OCI-LY3 (cell line): Measurements from ENCODE around the gene RPL35.

ENCODE experiments used
- H2AFZ ChIP-seq: fragments of 200-600, 300-600 bp; shearing (Covaris generic); 2 replicates; pipeline ENCODE4 v1.6.0; 2014; ENCODE audit warnings: antibody characterized with exemption, low read depth, low read length
- H3K27ac ChIP-seq: fragments of 200-600, 300-600 bp; sonication (generic); 2 replicates; pipeline ENCODE4 v1.5.1; 2014; ENCODE audit warnings: mild to moderate bottlenecking, low read length, moderate library complexity, mixed read lengths
- H3K27me3 ChIP-seq: fragments of 200-600, 300-600 bp; sonication (generic); 2 replicates; pipeline ENCODE4 v1.6.1; 2014; ENCODE audit warnings: low read depth, low read length, mixed read lengths
- H3K36me3 ChIP-seq: fragments of 200-600, 300-600 bp; sonication (generic); replicated peaks from 2 replicates; pipeline ENCODE3; 2014; ENCODE audit warnings: low read depth, low read length, mixed read lengths
- H3K4me1 ChIP-seq: fragments of 300-600, 200-600 bp; sonication (generic); 2 replicates; pipeline ENCODE4 v1.6.1; 2014; ENCODE audit warnings: low read length, mixed read lengths
- H3K4me2 ChIP-seq: fragments of 200-600, 300-600 bp; sonication (generic); 2 replicates; pipeline ENCODE4 v1.6.1; 2014; ENCODE audit warnings: low read length, mixed read lengths
- H3K4me3 ChIP-seq: fragments of 300-600, 200-600 bp; sonication (generic); 2 replicates; pipeline ENCODE4 v1.5.1; 2014; ENCODE audit warnings: antibody characterized with exemption, mild to moderate bottlenecking, low read length, moderate library complexity
- H3K79me2 ChIP-seq: fragments of 300-600, 200-600 bp; shearing (Covaris generic); 2 replicates; pipeline ENCODE4 v1.6.1; 2014; ENCODE audit warnings: mild to moderate bottlenecking, low read length, mixed read lengths
- H3K9ac ChIP-seq: fragments of 300-600, 200-600 bp; shearing (Covaris generic); 2 replicates; pipeline ENCODE4 v1.6.0; 2014; ENCODE audit warnings: mild to moderate bottlenecking, low read length, moderate library complexity
- H3K9me3 ChIP-seq: fragments of 200-600, 300-600 bp; shearing (Covaris generic); 2 replicates; pipeline ENCODE4 v1.6.1; 2014; ENCODE audit warnings: low read length, mixed read lengths; ENCODE audit not compliant: insufficient read depth
- H4K20me1 ChIP-seq: fragments of 200-600, 300-600 bp; sonication (generic); 2 replicates; pipeline ENCODE4 v1.6.1; 2016; ENCODE audit warnings: low read length, mixed read lengths; ENCODE audit not compliant: insufficient read depth
- CTCF ChIP-seq: fragments of 200-600, 300-600 bp; sonication (generic); IDR thresholded peaks from 2 replicates; pipeline ENCODE4 v1.5.1; 2014; ENCODE audit warnings: antibody characterized with exemption, low read length, low read depth
- EZH2phosphoT487 ChIP-seq: fragments of 200-600 bp; shearing (Covaris generic); IDR thresholded peaks from 2 replicates; pipeline ENCODE4 v1.6.1; 2018; ENCODE audit warnings: antibody characterized with exemption, mixed run types, low read depth

RPL35 gene

GRCh38 chr9:124885551-124885950, 23.8 kb upstream of the RPL35 start:
- H3K36me3 ChIP-seq, result peaks cover 15% of the 10 kb centered on the region
- no peaks in the 10 kb centered on the region for H4K20me1 ChIP-seq
- peaks cover 1% of the 10 kb centered on the region for H3K4me1 ChIP-seq
- no peak for TF ChIP-seq EZH2phosphoT487
- TF ChIP-seq CTCF, result no peak
- H3K4me3 ChIP-seq, result no peak overlapping the region
- H3K79me2 ChIP-seq, result no peaks in the 10 kb centered on the region
- no peaks in the 10 kb centered on the region for H3K27me3 ChIP-seq
- H3K9ac ChIP-seq, result no peak overlapping the region
- no peak overlapping the region for H3K27ac ChIP-seq
- no peak overlapping the region for H3K4me2 ChIP-seq
- no peak overlapping the region for H2AFZ ChIP-seq
- H3K9me3 ChIP-seq, result no peaks in the 10 kb centered on the region

GRCh38 chr9:124884376-124884775, 22.6 kb upstream of the RPL35 start:
- Histone ChIP-seq H3K9ac (no peak overlapping the region), H3K79me2 (no peaks in the 10 kb centered on the region), H3K27me3 (no peaks in the 10 kb centered on the region), H3K9me3 (no peaks in the 10 kb centered on the region), H4K20me1 (0 out of 2 replicates have a peak, but pooled peaks cover 4% of the 10 kb centered on the region), H2AFZ (no peak overlapping the region), H3K36me3 (peaks cover 16% of the 10 kb centered on the region), H3K4me1 (peaks cover 6% of the 10 kb centered on the region), H3K4me2 (no peak overlapping the region), H3K27ac (no peak overlapping the region), H3K4me3 (no peak overlapping the region)
- TF ChIP-seq EZH2phosphoT487, result no peak
- no peak for TF ChIP-seq CTCF

- Histone ChIP-seq H4K20me1 (peaks cover 7% of the 10 kb centered on the region; the same call in 1 of the 2 replicates), H3K4me1 (peaks cover 6% of the 10 kb centered on the region), H3K36me3 (peaks cover 18% of the 10 kb centered on the region), H2AFZ (no peak overlapping the region), H3K9me3 (no peaks in the 10 kb centered on the region), H3K4me2 (no peak overlapping the region), H3K4me3 (no peak overlapping the region), H3K27me3 (no peaks in the 10 kb centered on the region), H3K79me2 (0 out of 2 replicates have a peak, but pooled peaks cover under 1% of the 10 kb centered on the region), H3K27ac (no peak overlapping the region), H3K9ac (no peak overlapping the region)
- TF ChIP-seq CTCF (no peak), EZH2phosphoT487 (no peak)
Observed at GRCh38 chr9:124882231-124882630, 20.5 kb upstream of the RPL35 start.

- TF ChIP-seq CTCF, result no peak
- no peak for TF ChIP-seq EZH2phosphoT487
- Histone ChIP-seq H3K4me3 (no peak overlapping the region), H3K4me1 (peaks cover 6% of the 10 kb centered on the region), H3K4me2 (no peak overlapping the region), H3K27ac (no peak overlapping the region), H3K9me3 (no peaks in the 10 kb centered on the region), H3K9ac (no peak overlapping the region), H3K27me3 (no peaks in the 10 kb centered on the region), H4K20me1 (peaks cover 15% of the 10 kb centered on the region), H3K79me2 (peaks cover 5% of the 10 kb centered on the region; the same call in 1 of the 2 replicates), H2AFZ (no peak overlapping the region), H3K36me3 (peaks cover 26% of the 10 kb centered on the region)
Observed at GRCh38 chr9:124881138-124881743, 19.5 kb upstream of the RPL35 start.
